Placental pericyte (primary cell): Measurements from ENCODE around the gene SOAT1. TPM values are rescaled to one million over a fixed set of nuclear protein-coding genes. Genes with fewer than 3 reads are reported as not detected.

ENCODE experiments used
- small RNA-seq: library from RNA; depleted of rRNA; stranded (forward); fragments of <200 nt; gene quantifications from one replicate; pipeline ENCODE3, GENCODE V24; 2012; ENCODE audit warnings: low replicate concordance
- total RNA-seq: library from RNA; depleted of rRNA; stranded (reverse); fragments of >200 nt; gene quantifications from 2 replicates; pipeline ENCODE4 v1.2.3, GENCODE V29; 2012

SOAT1 gene
- total RNA-seq, result 31.5 and 38.1 TPM in 2 replicates

GRCh38 chr1:179293340-179294327 is at the start of gene SOAT1:
Gene SOAT1, plus strand, starts transcription at chr1:179293797. Its CDS starts 8,888 bp downstream, at chr1:179302685.

GRCh38 chr1:179365342-179366092 is 71.9 kb downstream of the SOAT1 start, which contains the start of gene AXDND1:
Gene AXDND1, plus strand, starts transcription at chr1:179365971. Its CDS starts 539 bp downstream, at chr1:179366510.

Small RNA genes within 50 kb of the gene (small RNA-seq; reads per million reads assigned to genes)
- not detected for gene AL512326.2

Other genes starting within 250 kb of the SOAT1 start
- gene TOR3A, start 211.7 kb upstream of the SOAT1 start, total RNA-seq, result 36.8 and 44.0 TPM in 2 replicates
- gene ABL2, start 64.1 kb upstream of the SOAT1 start, total RNA-seq, result 46.0 and 81.5 TPM in 2 replicates
- 0.43 and 0.44 TPM in 2 replicates for gene AXDND1, start 72.2 kb downstream of the SOAT1 start, total RNA-seq